SK-N-SH (cell line): ENCODE results near the gene CHAT. TPM values are rescaled to one million over a fixed set of nuclear protein-coding genes. Genes with fewer than 3 reads are reported as not detected.

Experiments
- CTCF ChIA-PET: fragments of 300-600, 350-600 bp; formaldehyde crosslinking; extraction: SDS; loops from one replicate; lab custom pipeline; 2021; lab: Yijun Ruan, JAX
- POLR2A ChIA-PET: fragments of 350-600 bp; sonication (Branson Sonifier 250); formaldehyde crosslinking; extraction: SDS; loops from one replicate; lab custom pipeline; 2020; ENCODE audit warnings: antibody characterized with exemption, inconsistent platforms; lab: Yijun Ruan, JAX
- DNase-seq: peaks from one replicate; pipeline ENCODE4 v3.0.0; 2012
- H2AFZ ChIP-seq: fragments of 200-600 bp; sonication (generic); 2 replicates; pipeline ENCODE4 v1.8.1; 2016; ENCODE audit warnings: antibody characterized with exemption, mild to moderate bottlenecking, low read depth
- H3F3A ChIP-seq: fragments of 200-600 bp; sonication (generic); replicated peaks from 2 replicates; pipeline ENCODE3; 2016; ENCODE audit warnings: antibody characterized with exemption, mild to moderate bottlenecking; ENCODE audit not compliant: insufficient read depth
- H3K27ac ChIP-seq, 2 experiments: fragments of 200-500 bp in 1 of 2; fragments of 200-600 bp in 1 of 2; sonication (Bioruptor generic) in 1 of 2; sonication (generic), shearing (Covaris generic) in 1 of 2; 2 replicates each; pipeline versions ENCODE4 v1.5.1 to v1.6.1; 2014 to 2016; ENCODE audit warnings: low read depth in 2 of 2, inconsistent platforms in 1 of 2, low read length in 1 of 2, mild to moderate bottlenecking in 1 of 2, mixed read lengths in 1 of 2
- H3K27me3 ChIP-seq: fragments of 200-600 bp; sonication (generic), shearing (Covaris generic); 2 replicates; pipeline ENCODE4 v1.6.1; 2016; ENCODE audit warnings: mixed run types; ENCODE audit not compliant: insufficient read depth
- H3K36me3 ChIP-seq, 2 experiments: fragments of 200-500 bp in 1 of 2; fragments of 200-600 bp in 1 of 2; sonication (Bioruptor generic) in 1 of 2; sonication (generic) in 1 of 2; replicated peaks in 1 of 2; 2 replicates each; pipeline versions ENCODE3 to v1.5.1; 2014 to 2016; ENCODE audit warnings: low read length in 1 of 2, mild to moderate bottlenecking in 1 of 2; ENCODE audit not compliant: insufficient read depth in 2 of 2, control insufficient read depth in 1 of 2
- H3K4me1 ChIP-seq, 2 experiments: fragments of 200-500 bp in 1 of 2; fragments of 200-600 bp in 1 of 2; sonication (Bioruptor generic) in 1 of 2; sonication (generic), shearing (Covaris generic) in 1 of 2; 2 replicates each; pipeline versions ENCODE4 v1.5.1 to v1.6.1; 2014 to 2016; ENCODE audit warnings: low read depth in 1 of 2, low read length in 1 of 2, mixed run types in 1 of 2; ENCODE audit not compliant: insufficient read depth in 2 of 2, control insufficient read depth in 1 of 2
- H3K4me2 ChIP-seq: fragments of 200-600 bp; sonication (generic), shearing (Covaris generic); 2 replicates; pipeline ENCODE4 v1.6.1; 2017; ENCODE audit warnings: mixed run types
- H3K4me3 ChIP-seq, 2 experiments: fragments of 200-500 bp in 1 of 2; fragments of 200-600 bp in 1 of 2; sonication (Bioruptor generic) in 1 of 2; sonication (generic), shearing (Covaris generic) in 1 of 2; 2 replicates each; pipeline versions ENCODE4 v1.5.1 to v1.8.1; 2014 to 2016; ENCODE audit warnings: low read depth in 2 of 2, inconsistent platforms in 1 of 2, low read length in 1 of 2, mild to moderate bottlenecking in 1 of 2, mixed read lengths in 1 of 2, moderate library complexity in 1 of 2
- H3K79me2 ChIP-seq: fragments of 200-600 bp; sonication (generic); 2 replicates; pipeline ENCODE4 v1.8.1; 2017; ENCODE audit warnings: mild to moderate bottlenecking; ENCODE audit not compliant: insufficient read depth
- H3K9ac ChIP-seq: fragments of 200-600 bp; sonication (generic); 2 replicates; pipeline ENCODE4 v1.6.1; 2017; ENCODE audit warnings: mixed run types
- H3K9me2 ChIP-seq: fragments of 200-600 bp; sonication (generic); 2 replicates; pipeline ENCODE4 v1.6.1; 2017; ENCODE audit warnings: mixed run types
- H3K9me3 ChIP-seq: fragments of 200-600 bp; sonication (generic); 2 replicates; pipeline ENCODE4 v1.6.1; 2017; ENCODE audit warnings: mixed run types, mild to moderate bottlenecking, moderate library complexity
- H4K20me1 ChIP-seq: fragments of 200-600 bp; sonication (generic); 2 replicates; pipeline ENCODE4 v1.6.1; 2017; ENCODE audit warnings: mild to moderate bottlenecking, mixed run types; ENCODE audit not compliant: insufficient read depth
- ELF1 ChIP-seq: IDR thresholded peaks from 2 replicates; pipeline ENCODE4 v1.4.0; 2012
- EP300 ChIP-seq, 2 experiments: IDR thresholded peaks; 2 replicates each; pipeline versions ENCODE4 v1.4.0 to v1.6.1; 2012; ENCODE audit warnings: borderline replicate concordance in 1 of 2, low read depth in 1 of 2, low read length in 1 of 2
- EZH2phosphoT487 ChIP-seq: fragments of 200-600 bp; sonication (generic); IDR thresholded peaks from 2 replicates; pipeline ENCODE4 v1.6.1; 2017; ENCODE audit warnings: low read depth, mixed run types, mild to moderate bottlenecking, antibody characterized with exemption, moderate library complexity, borderline replicate concordance
- FOXM1 ChIP-seq: IDR thresholded peaks from 2 replicates; pipeline ENCODE4 v1.4.0; 2012; ENCODE audit warnings: low read depth, mild to moderate bottlenecking
- GABPA ChIP-seq: IDR thresholded peaks from 2 replicates; pipeline ENCODE4 v1.4.0; 2012; ENCODE audit warnings: low read depth, mild to moderate bottlenecking
- GATA2 ChIP-seq: sonication (generic); formaldehyde crosslinking; IDR thresholded peaks from 2 replicates; pipeline ENCODE4 v1.5.0; 2020; ENCODE audit warnings: mild to moderate bottlenecking, missing genetic modification reagents
- JUND ChIP-seq: IDR thresholded peaks from 2 replicates; pipeline ENCODE4 v1.4.0; 2012
- MEF2A ChIP-seq: IDR thresholded peaks from 2 replicates; pipeline ENCODE4 v1.4.0; 2012; ENCODE audit warnings: low read depth, borderline replicate concordance
- MXI1 ChIP-seq: IDR thresholded peaks from 2 replicates; pipeline ENCODE4 v1.6.1; 2012; ENCODE audit warnings: mild to moderate bottlenecking, low read depth, low read length, improper control_type of control experiment
- NFIC ChIP-seq: IDR thresholded peaks from 2 replicates; pipeline ENCODE4 v1.4.0; 2012; ENCODE audit warnings: borderline replicate concordance
- NRF1 ChIP-seq: IDR thresholded peaks from 2 replicates; pipeline ENCODE4 v1.6.1; 2012; ENCODE audit warnings: low read depth, mild to moderate bottlenecking, low read length
- POLR2AphosphoS5 ChIP-seq: IDR thresholded peaks from 2 replicates; pipeline ENCODE4 v1.6.1; 2012; ENCODE audit warnings: low read depth, low read length
- RAD21 ChIP-seq: IDR thresholded peaks from 2 replicates; pipeline ENCODE4 v1.6.1; 2012; ENCODE audit warnings: mild to moderate bottlenecking, low read length
- RCOR1 ChIP-seq: fragments of 150-350 bp; IDR thresholded peaks from 2 replicates; pipeline ENCODE4 v1.6.1; 2017; ENCODE audit warnings: antibody characterized with exemption, low read length
- RFX5 ChIP-seq: IDR thresholded peaks from 2 replicates; pipeline ENCODE4 v1.6.1; 2012; ENCODE audit warnings: mild to moderate bottlenecking, improper control_type of control experiment, low read length
- SIN3A ChIP-seq: IDR thresholded peaks from 2 replicates; pipeline ENCODE4 v1.6.1; 2012; ENCODE audit warnings: low read depth, mild to moderate bottlenecking, low read length, moderate library complexity, borderline replicate concordance
- TAF1 ChIP-seq: IDR thresholded peaks from 2 replicates; pipeline ENCODE4 v1.6.1; 2012; ENCODE audit warnings: low read depth, mild to moderate bottlenecking, low read length, moderate library complexity, borderline replicate concordance
- TEAD4 ChIP-seq: IDR thresholded peaks from 2 replicates; pipeline ENCODE4 v1.4.0; 2012; ENCODE audit warnings: mild to moderate bottlenecking, borderline replicate concordance; ENCODE audit not compliant: insufficient read depth
- WGBS: methylation state at CpG from one replicate; pipeline ENCODE4 v1.1.6; 2017; ENCODE audit warnings: low lambda C conversion rate; 5-methylcytosine and 5-hydroxymethylcytosine counted together
- polyA plus RNA-seq, 3 experiments: library from polyadenylated mRNA; depleted of rRNA; stranded (reverse); fragments of >200 nt; gene quantifications; 2 replicates each; pipeline ENCODE4 v1.2.3, GENCODE V29; 2012
- TF ChIP-seq, protein P1 (sequence below): fragments of 200-600 bp; sonication (generic); IDR thresholded peaks from 2 replicates; pipeline ENCODE4 v1.6.1; 2017; ENCODE audit warnings: antibody characterized with exemption, mild to moderate bottlenecking, moderate library complexity

Gene CHAT
- polyA plus RNA-seq, 1 of the 3 experiments (the other 2 are of a cell fraction): not detected

DNA sequence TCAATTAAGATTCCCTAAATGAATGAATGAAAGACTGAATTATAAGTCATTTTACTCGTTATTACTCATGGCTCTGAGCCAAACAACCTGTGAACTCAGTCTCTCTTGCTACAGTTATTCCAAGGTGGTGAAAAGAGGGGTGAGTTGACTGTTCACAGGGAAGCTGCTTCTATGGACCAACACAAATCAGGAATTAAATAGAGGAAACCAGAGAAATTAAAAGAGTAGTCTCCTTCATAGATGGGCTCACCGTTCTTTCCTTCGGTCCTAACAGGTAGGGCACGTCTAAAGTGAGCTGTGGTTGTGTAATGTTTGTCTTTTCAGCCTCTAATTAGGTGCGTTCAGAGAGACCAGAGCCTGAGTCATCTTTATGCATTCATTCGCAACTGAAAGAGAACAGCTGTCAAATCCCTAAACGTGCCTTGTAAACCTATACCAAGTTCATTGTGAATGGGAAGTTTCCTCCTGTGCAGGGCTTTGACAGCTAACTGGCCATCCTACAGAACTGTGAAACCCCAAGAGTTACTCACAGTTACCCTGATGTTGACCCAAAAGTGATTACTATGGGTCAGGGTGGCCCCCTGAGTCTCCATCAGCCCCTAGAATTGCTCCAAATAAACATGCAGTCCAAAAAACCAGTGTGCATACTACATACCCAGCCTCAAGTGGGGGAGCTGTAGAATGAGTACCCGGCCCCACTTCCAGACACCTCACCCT lies 47.5 kb downstream of the CHAT start:
- no peaks in the 10 kb centered on the region for H3K27me3 ChIP-seq
- H3K79me2 ChIP-seq: no peaks in the 10 kb centered on the region
- ChIA-PET POLR2A (no interaction called here), CTCF (no interaction called here)
- H3K9me2 ChIP-seq: no peaks in the 10 kb centered on the region
- no peak overlapping the region for H3K27ac ChIP-seq
- H3K4me1 ChIP-seq: peaks cover 0 to 40% of the 10 kb centered on the region in 2 experiments; a peak in 2 of 4 replicates
- no peaks in the 10 kb centered on the region for H3F3A ChIP-seq
- no peak overlapping the region for H2AFZ ChIP-seq
- no peaks in the 10 kb centered on the region for H3K9me3 ChIP-seq
- H3K9ac ChIP-seq: no peak overlapping the region
- whole genome bisulfite sequencing: 39% methylated on average over 8 of the region's 8 CpGs
- H4K20me1 ChIP-seq: no peaks in the 10 kb centered on the region
- no peak overlapping the region for H3K4me3 ChIP-seq
- H3K36me3 ChIP-seq: no peaks in the 10 kb centered on the region
- H3K4me2 ChIP-seq: no peak overlapping the region
- no peak for TF ChIP-seq TEAD4
- no peak for TF ChIP-seq NFIC
- no peak for TF ChIP-seq RCOR1
- no peak for TF ChIP-seq JUND
- no peak for TF ChIP-seq POLR2AphosphoS5
- TF ChIP-seq FOXM1: no peak
- no peak for TF ChIP-seq MXI1
- no peak for DNase-seq

DNA sequence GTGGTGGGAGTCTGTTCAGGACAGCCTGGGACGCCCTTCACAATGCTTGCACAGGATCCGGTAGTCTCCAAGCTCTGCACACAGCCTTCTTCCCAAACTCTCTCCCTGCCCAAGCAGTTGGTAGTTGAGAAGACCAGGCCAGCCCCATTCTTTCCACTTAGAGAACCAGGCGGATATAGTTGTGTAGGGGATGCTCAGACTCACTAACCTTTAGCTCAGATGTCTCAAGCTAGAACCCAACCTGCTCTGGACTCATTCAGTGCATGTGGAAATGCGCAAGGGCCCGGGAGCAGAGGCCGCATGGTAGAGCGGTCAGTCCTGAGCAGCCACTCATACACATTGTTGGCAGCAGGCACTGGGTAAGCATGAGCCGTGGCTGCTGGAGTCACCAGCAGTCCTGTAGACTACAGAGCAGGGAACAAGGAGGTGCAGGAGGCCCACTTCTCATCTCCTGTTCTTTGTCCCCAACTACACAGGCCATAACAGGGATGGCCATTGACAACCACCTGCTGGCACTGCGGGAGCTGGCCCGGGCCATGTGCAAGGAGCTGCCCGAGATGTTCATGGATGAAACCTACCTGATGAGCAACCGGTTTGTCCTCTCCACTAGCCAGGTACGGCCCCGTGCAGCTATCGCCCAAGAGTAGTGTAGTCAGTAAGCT lies 48.5 kb downstream of the CHAT start:
- CTCF ChIA-PET: interaction anchor here (1.3 kb wide), 1 partner anchor 9 kb away, joined by 3 read pairs; no protein-coding TSS in a partner anchor
- 57% methylated on average over 10 of the region's 15 CpGs for WGBS

DNA sequence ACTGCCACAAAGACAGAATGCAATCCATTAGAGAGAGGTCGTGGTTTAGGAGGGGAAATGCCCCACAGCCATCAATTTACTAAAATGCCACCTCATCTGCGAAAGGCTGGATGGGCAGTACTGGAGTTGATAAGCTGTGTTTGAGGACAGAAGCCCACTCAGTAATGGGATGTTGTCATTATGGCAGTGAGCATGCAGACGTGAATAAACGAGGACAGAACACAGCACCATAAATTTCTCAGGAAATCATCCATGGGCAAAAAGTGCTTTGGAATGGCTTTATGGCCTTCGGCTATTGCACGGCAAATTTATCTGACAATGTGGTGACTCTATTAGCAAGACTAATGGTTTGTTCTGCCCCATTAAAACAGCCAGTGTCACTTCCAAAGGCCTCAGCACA lies 49.8 kb downstream of the CHAT start:
- no peak overlapping the region for H3K9ac ChIP-seq
- no peak overlapping the region for H3K4me3 ChIP-seq
- 24% methylated on average over 6 of the region's 6 CpGs for WGBS
- H4K20me1 ChIP-seq: no peaks in the 10 kb centered on the region
- H3K4me1 ChIP-seq: peaks cover 0 to 48% of the 10 kb centered on the region in 2 experiments; a peak in 2 of 4 replicates
- H3K27ac ChIP-seq: peak overlapping the region in 1 of 2 experiments; percentile 91; a peak in 2 of 4 replicates
- no peaks in the 10 kb centered on the region for H3K9me2 ChIP-seq
- H3K79me2 ChIP-seq: no peaks in the 10 kb centered on the region
- no peaks in the 10 kb centered on the region for H3K36me3 ChIP-seq
- POLR2A ChIA-PET: no interaction called here
- CTCF ChIA-PET: interaction anchor here (1.0 to 1.5 kb wide), 3 partner anchors 10 to 71 kb away, joined by 3 to 5 read pairs (median 3); no protein-coding TSS in a partner anchor
- DNase-seq: peak; percentile 76
- H3K4me2 ChIP-seq: no peak overlapping the region
- no peaks in the 10 kb centered on the region; the same call in 1 of the 2 replicates for H3K27me3 ChIP-seq
- no peaks in the 10 kb centered on the region for H3F3A ChIP-seq
- no peak overlapping the region for H2AFZ ChIP-seq
- no peaks in the 10 kb centered on the region for H3K9me3 ChIP-seq
- TF ChIP-seq, protein P1, sequence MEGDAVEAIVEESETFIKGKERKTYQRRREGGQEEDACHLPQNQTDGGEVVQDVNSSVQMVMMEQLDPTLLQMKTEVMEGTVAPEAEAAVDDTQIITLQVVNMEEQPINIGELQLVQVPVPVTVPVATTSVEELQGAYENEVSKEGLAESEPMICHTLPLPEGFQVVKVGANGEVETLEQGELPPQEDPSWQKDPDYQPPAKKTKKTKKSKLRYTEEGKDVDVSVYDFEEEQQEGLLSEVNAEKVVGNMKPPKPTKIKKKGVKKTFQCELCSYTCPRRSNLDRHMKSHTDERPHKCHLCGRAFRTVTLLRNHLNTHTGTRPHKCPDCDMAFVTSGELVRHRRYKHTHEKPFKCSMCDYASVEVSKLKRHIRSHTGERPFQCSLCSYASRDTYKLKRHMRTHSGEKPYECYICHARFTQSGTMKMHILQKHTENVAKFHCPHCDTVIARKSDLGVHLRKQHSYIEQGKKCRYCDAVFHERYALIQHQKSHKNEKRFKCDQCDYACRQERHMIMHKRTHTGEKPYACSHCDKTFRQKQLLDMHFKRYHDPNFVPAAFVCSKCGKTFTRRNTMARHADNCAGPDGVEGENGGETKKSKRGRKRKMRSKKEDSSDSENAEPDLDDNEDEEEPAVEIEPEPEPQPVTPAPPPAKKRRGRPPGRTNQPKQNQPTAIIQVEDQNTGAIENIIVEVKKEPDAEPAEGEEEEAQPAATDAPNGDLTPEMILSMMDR: no peak
- TF ChIP-seq ELF1: no peak
- TF ChIP-seq GATA2 (CRISPR knock-in tag): peak; percentile 76
- no peak for TF ChIP-seq GABPA
- TF ChIP-seq JUND: no peak
- TF ChIP-seq RCOR1: peak; percentile 87
- no peak for TF ChIP-seq TAF1
- peak; percentile 32; the same call in 1 of the 2 replicates for TF ChIP-seq RAD21
- TF ChIP-seq MEF2A: no peak
- no peak for TF ChIP-seq RFX5
- no peak for TF ChIP-seq FOXM1
- no peak for TF ChIP-seq SIN3A
- TF ChIP-seq EP300 (IDR thresholded peaks at IDR 0.05; ENCODE audit: borderline replicate concordance in 1 of 2, low read depth in 1 of 2, low read length in 1 of 2): peak in 1 of 2 experiments; percentile 84; a peak in 2 of 4 replicates
- TF ChIP-seq NFIC: no peak
- TF ChIP-seq TEAD4: no peak

More for the DNA sequence above, 48.5 kb downstream of the CHAT start:
- peak overlapping the region in 1 of 2 experiments; percentile 91; a peak in 1 of 4 replicates for H3K27ac ChIP-seq
- H3K4me2 ChIP-seq: no peak overlapping the region
- H3F3A ChIP-seq: no peaks in the 10 kb centered on the region
- no peak for TF ChIP-seq EZH2phosphoT487
- TF ChIP-seq RFX5: no peak
- TF ChIP-seq GABPA: no peak
- TF ChIP-seq TAF1: no peak
- TF ChIP-seq NRF1: no peak
- no peak for TF ChIP-seq TEAD4
- no peak for TF ChIP-seq SIN3A
- TF ChIP-seq JUND: no peak
- TF ChIP-seq ELF1: no peak
- H3K9ac ChIP-seq: no peak overlapping the region
- DNase-seq: no peak
- no peaks in the 10 kb centered on the region for H3K36me3 ChIP-seq
- no peaks in the 10 kb centered on the region for H3K9me2 ChIP-seq
- no peaks in the 10 kb centered on the region for H3K9me3 ChIP-seq
- peaks cover 0 to 46% of the 10 kb centered on the region in 2 experiments; a peak in 2 of 4 replicates for H3K4me1 ChIP-seq
- POLR2A ChIA-PET: no interaction called here
- H2AFZ ChIP-seq: no peak overlapping the region
- no peaks in the 10 kb centered on the region for H3K79me2 ChIP-seq
- H3K27me3 ChIP-seq: no peaks in the 10 kb centered on the region; the same call in 1 of the 2 replicates
- H4K20me1 ChIP-seq: no peaks in the 10 kb centered on the region
- no peak overlapping the region for H3K4me3 ChIP-seq
